ENCODE data around the gene HSD17B13.

HSD17B13 gene

DNA sequence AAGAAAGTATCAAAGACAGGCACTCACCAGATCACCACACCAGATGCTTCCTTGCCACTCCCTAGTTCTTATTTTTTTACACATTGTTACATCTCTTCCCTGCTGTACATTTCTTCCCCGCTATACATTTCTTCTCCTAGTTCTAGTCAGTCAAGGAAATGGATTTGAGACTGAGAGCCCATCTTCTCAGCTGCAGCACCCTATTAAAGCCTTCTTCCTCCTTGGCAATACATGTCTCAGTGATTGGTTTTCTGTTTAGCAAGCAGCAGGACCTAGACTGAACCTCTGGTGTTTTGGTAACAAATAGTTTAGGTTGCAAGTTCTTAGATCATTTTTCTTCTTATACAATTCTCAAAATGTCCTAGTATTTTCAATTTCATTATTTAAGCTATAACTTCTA, 66.9 kb downstream of the HSD17B13 start:
- no peak for DNase-seq (ENCODE audit: insufficient read length)
- FAIRE-seq, result no peak
- TF ChIP-seq TAF1 (IDR thresholded peaks at IDR 0.05; ENCODE audit: borderline replicate concordance, low read depth, low read length), result no peak
- TF ChIP-seq POLR2A (IDR thresholded peaks at IDR 0.05; ENCODE audit: low read depth, low read length), result no peak
- no peak for TF ChIP-seq POLR2AphosphoS5 (IDR thresholded peaks at IDR 0.05; ENCODE audit: low read depth, low read length)

All from GM12892 (cell line).